HG03097 (cell line): Measurements from ENCODE around the gene TRMT11.

Experiments
- ATAC-seq: cut with Tn5 transposase; IDR thresholded peaks from one replicate; pipeline ENCODE4 v1.9.1; 2021; ENCODE audit not compliant: unreplicated experiment, low FRiP score

The TRMT11 gene

GRCh38 chr6:126071000-126071647 is 84.8 kb downstream of the TRMT11 start:
- ATAC-seq, result no peak

GRCh38 chr6:126072172-126072571 is 85.8 kb downstream of the TRMT11 start:
- no peak for ATAC-seq

- ATAC-seq, result no peak
These were observed 86.5 kb downstream of the TRMT11 start for GRCh38 chr6:126072834-126073233.

GRCh38 chr6:126075335-126076071 is 89.2 kb downstream of the TRMT11 start:
- no peak for ATAC-seq

- ATAC-seq, result no peak
These were observed 90.8 kb downstream of the TRMT11 start for GRCh38 chr6:126076992-126077664.

- no peak for ATAC-seq
These were observed 91.8 kb downstream of the TRMT11 start for GRCh38 chr6:126077810-126078776.

- no peak for ATAC-seq
These were observed 97.5 kb downstream of the TRMT11 start for GRCh38 chr6:126083875-126084274.

- ATAC-seq, result peak; percentile 56
These were observed 100.2 kb downstream of the TRMT11 start for GRCh38 chr6:126086560-126086959.
